BE2C (cell line): ENCODE results near the gene GRK3.

ENCODE experiments used
- DNase-seq: peaks from one replicate; pipeline ENCODE4 v3.0.0-alpha.2; 2020
- H3K27me3 ChIP-seq: fragments of 250-450 bp; sonication (Bioruptor Pico); 2 replicates; pipeline ENCODE4 v1.5.1; 2020; ENCODE audit warnings: mild to moderate bottlenecking
- H3K36me3 ChIP-seq: fragments of 250-450 bp; sonication (Bioruptor Pico); 2 replicates; pipeline ENCODE4 v1.5.1; 2020; ENCODE audit warnings: mild to moderate bottlenecking
- H3K4me1 ChIP-seq: fragments of 250-450 bp; sonication (Bioruptor Pico); 2 replicates; pipeline ENCODE4 v1.5.1; 2020
- H3K4me3 ChIP-seq: 2 replicates; pipeline ENCODE4 v1.5.1; 2011; ENCODE audit warnings: low read depth, low read length
- H3K9me3 ChIP-seq: fragments of 250-450 bp; sonication (Bioruptor Pico); 2 replicates; pipeline ENCODE4 v1.5.1; 2020
- CTCF ChIP-seq: IDR thresholded peaks from 2 replicates; pipeline ENCODE4 v1.5.1; 2012; ENCODE audit warnings: mild to moderate bottlenecking, low read depth, low read length

GRK3 gene

DNA sequence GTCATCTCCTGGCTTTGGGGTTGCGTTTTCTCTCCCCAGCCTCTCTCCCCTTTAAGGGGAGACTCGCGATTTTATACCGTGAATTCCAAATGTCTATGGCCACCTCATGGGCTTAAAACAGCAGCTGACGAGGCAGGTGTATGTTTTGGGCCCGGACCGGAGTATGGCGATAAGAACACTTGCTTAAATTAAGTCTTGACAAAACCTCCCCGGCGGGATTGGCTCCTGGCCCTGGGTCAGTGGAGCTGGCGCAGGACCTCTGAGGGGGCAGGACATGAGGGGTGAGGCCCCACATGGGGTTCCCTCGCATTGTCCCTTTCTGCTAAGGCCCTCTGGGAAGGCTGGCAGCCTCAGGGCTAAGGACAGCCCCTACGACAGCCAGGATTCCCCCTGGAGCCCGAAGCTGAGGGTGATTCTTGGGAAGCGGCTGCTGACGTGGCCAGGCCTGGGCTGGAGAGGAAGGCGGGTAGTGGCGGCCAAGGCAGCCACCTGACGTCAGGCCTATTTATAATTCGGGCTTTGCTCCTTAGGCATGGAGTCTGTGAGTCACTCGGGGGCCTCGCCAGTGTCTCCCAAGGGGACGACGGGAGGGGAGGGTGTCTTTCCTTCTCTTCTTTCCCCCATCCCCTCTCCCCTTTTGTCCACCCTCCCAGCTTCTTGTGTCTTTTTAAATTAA is 190.2 kb downstream of the GRK3 start:
- H3K4me1 ChIP-seq: no peaks in the 10 kb centered on the region
- TF ChIP-seq CTCF: no peak
- H3K36me3 ChIP-seq: no peaks in the 10 kb centered on the region
- H3K4me3 ChIP-seq: no peak overlapping the region
- no peak for DNase-seq
- H3K9me3 ChIP-seq: peaks cover 2% of the 10 kb centered on the region; the same call in 1 of the 2 replicates
- no peaks in the 10 kb centered on the region for H3K27me3 ChIP-seq

GRCh38 chr22:25757686-25758085 is 193.2 kb downstream of the GRK3 start:
- H3K9me3 ChIP-seq: 0 out of 2 replicates have a peak, but pooled peaks cover 2% of the 10 kb centered on the region
- no peaks in the 10 kb centered on the region for H3K36me3 ChIP-seq
- H3K4me3 ChIP-seq: no peak overlapping the region
- no peak for TF ChIP-seq CTCF
- no peak for DNase-seq
- H3K27me3 ChIP-seq: no peaks in the 10 kb centered on the region
- H3K4me1 ChIP-seq: no peaks in the 10 kb centered on the region; the same call in 1 of the 2 replicates

DNA sequence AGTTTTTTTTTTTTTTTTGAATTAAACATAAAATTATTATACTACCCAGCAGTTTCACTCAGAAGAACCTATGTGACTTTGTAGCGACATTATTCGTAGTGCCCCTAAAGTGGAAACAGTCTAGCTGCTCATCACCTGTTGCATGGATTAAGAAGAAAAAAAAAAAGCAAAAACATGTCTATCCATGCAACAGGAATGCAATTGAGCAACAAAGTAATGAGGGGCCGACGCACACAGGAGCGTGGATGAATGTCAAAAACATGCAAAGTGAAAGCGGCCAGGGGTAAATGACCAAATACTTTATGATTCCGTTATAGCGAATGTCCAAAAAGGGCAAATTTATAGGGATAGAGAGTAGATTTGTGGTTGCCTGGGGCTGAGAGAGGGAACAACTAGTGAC is 193.8 kb downstream of the GRK3 start:
- no peak for TF ChIP-seq CTCF
- H3K27me3 ChIP-seq: no peaks in the 10 kb centered on the region
- no peaks in the 10 kb centered on the region for H3K36me3 ChIP-seq
- DNase-seq: no peak
- 0 out of 2 replicates have a peak, but pooled peaks cover 2% of the 10 kb centered on the region for H3K9me3 ChIP-seq
- no peak overlapping the region for H3K4me3 ChIP-seq
- no peaks in the 10 kb centered on the region; the same call in 1 of the 2 replicates for H3K4me1 ChIP-seq

DNA sequence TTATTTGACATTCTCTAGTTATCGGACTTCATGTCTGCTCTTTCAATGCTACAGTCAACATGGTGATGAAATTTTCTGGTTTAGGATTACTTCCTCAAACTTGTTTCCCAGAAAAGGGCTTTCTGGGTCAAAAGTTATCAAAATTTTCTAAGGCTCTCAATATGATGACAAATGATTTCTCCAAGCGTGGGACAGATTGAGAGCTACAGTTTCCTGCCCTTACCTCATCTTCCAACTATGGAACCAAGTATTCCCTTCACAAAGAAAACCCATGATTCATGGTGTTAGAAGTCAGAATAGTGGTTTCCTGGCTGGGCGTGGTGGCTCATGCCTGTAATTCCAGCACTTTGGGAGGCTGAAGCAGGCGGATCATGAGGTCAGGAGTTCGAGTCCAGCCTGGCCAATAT is 195.4 kb downstream of the GRK3 start:
- no peak for DNase-seq
- no peak overlapping the region for H3K4me3 ChIP-seq
- no peaks in the 10 kb centered on the region for H3K27me3 ChIP-seq
- no peak for TF ChIP-seq CTCF
- no peaks in the 10 kb centered on the region for H3K36me3 ChIP-seq
- H3K4me1 ChIP-seq: no peaks in the 10 kb centered on the region; the same call in 1 of the 2 replicates
- H3K9me3 ChIP-seq: no peaks in the 10 kb centered on the region

DNA sequence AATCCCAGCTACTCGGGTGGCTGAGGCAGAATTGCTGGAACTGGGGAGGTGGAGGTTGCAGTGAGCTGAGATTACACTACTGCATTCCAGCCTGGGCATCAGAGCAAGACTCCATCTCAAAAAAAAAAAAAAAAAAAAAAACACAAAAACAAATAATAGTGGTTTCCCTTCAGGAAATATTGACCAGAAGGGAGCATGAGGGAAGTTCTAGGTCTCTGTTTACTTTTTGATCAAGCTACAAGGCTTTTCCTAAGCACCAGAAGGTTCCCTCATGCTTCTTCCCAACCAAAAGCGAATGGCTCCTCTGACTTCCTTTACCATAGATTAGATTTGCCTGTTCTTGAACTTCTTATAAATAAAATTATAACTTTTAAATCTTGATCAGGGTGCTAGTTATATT is 195.8 kb downstream of the GRK3 start:
- H3K27me3 ChIP-seq: no peaks in the 10 kb centered on the region
- no peaks in the 10 kb centered on the region; the same call in 1 of the 2 replicates for H3K4me1 ChIP-seq
- no peak for TF ChIP-seq CTCF
- no peak for DNase-seq
- 0 out of 2 replicates have a peak, but pooled peaks cover 2% of the 10 kb centered on the region for H3K9me3 ChIP-seq
- no peaks in the 10 kb centered on the region for H3K36me3 ChIP-seq
- no peak overlapping the region for H3K4me3 ChIP-seq

GRCh38 chr22:25760848-25761595 is 196.5 kb downstream of the GRK3 start:
- Histone ChIP-seq H3K9me3 (0 out of 2 replicates have a peak, but pooled peaks cover 2% of the 10 kb centered on the region), H3K36me3 (no peaks in the 10 kb centered on the region), H3K4me1 (no peaks in the 10 kb centered on the region; the same call in 1 of the 2 replicates), H3K27me3 (no peaks in the 10 kb centered on the region), H3K4me3 (no peak overlapping the region)
- no peak for TF ChIP-seq CTCF
- no peak for DNase-seq
